Adipocyte (in vitro differentiated cells): ENCODE results near the gene KRT20.

Experiments used
- DNase-seq: peaks from one replicate; pipeline ENCODE4 v3.0.0-alpha.2; 2015; ENCODE audit warnings: low read depth
- H3K27me3 ChIP-seq: replicated peaks from 2 replicates; pipeline ENCODE4 v1.7.0; 2013; ENCODE audit warnings: mild to moderate bottlenecking, low read length, moderate library complexity; ENCODE audit not compliant: control insufficient read depth, insufficient read depth
- H3K36me3 ChIP-seq: 2 replicates; pipeline ENCODE4 v1.7.0; 2013; ENCODE audit warnings: low read length, mild to moderate bottlenecking, moderate library complexity; ENCODE audit not compliant: control insufficient read depth, insufficient read depth, severe bottlenecking
- H3K4me1 ChIP-seq: 2 replicates; pipeline ENCODE4 v1.7.0; 2013; ENCODE audit warnings: mild to moderate bottlenecking, low read length, moderate library complexity; ENCODE audit not compliant: control insufficient read depth, insufficient read depth
- H3K4me3 ChIP-seq: 2 replicates; pipeline ENCODE4 v1.7.0; 2013; ENCODE audit warnings: mild to moderate bottlenecking, low read length, moderate library complexity
- H3K9ac ChIP-seq: 2 replicates; pipeline ENCODE4 v1.7.0; 2013; ENCODE audit warnings: mild to moderate bottlenecking, low read length, moderate library complexity
- H3K9me3 ChIP-seq: 2 replicates; pipeline ENCODE4 v1.7.0; 2013; ENCODE audit warnings: mild to moderate bottlenecking, low read length, moderate library complexity; ENCODE audit not compliant: control insufficient read depth

The KRT20 gene

GRCh38 chr17:40849723-40850122 lies 35.3 kb downstream of the KRT20 start:
- H3K4me3 ChIP-seq = no peak overlapping the region
- no peak overlapping the region for H3K9ac ChIP-seq
- no peak for DNase-seq
- no peaks in the 10 kb centered on the region for H3K9me3 ChIP-seq
- H3K27me3 ChIP-seq = no peaks in the 10 kb centered on the region
- H3K4me1 ChIP-seq = peaks cover 42% of the 10 kb centered on the region
- H3K36me3 ChIP-seq = no peaks in the 10 kb centered on the region

GRCh38 chr17:40848583-40849235 lies 36.3 kb downstream of the KRT20 start:
- H3K9ac ChIP-seq = no peak overlapping the region
- H3K36me3 ChIP-seq = no peaks in the 10 kb centered on the region
- no peaks in the 10 kb centered on the region for H3K9me3 ChIP-seq
- no peaks in the 10 kb centered on the region for H3K27me3 ChIP-seq
- peaks cover 31% of the 10 kb centered on the region for H3K4me1 ChIP-seq
- no peak overlapping the region for H3K4me3 ChIP-seq
- no peak for DNase-seq

- no peak overlapping the region for H3K4me3 ChIP-seq
- H3K4me1 ChIP-seq = peaks cover 11% of the 10 kb centered on the region
- no peaks in the 10 kb centered on the region for H3K36me3 ChIP-seq
- no peaks in the 10 kb centered on the region for H3K27me3 ChIP-seq
- H3K9ac ChIP-seq = no peak overlapping the region
- H3K9me3 ChIP-seq = no peaks in the 10 kb centered on the region
- peak; percentile 35 for DNase-seq
Observed at GRCh38 chr17:40846515-40847144, 38.4 kb downstream of the KRT20 start.

GRCh38 chr17:40844671-40845107 lies 40.4 kb downstream of the KRT20 start:
- no peak overlapping the region for H3K9ac ChIP-seq
- no peak for DNase-seq
- no peaks in the 10 kb centered on the region for H3K9me3 ChIP-seq
- H3K4me1 ChIP-seq = no peaks in the 10 kb centered on the region
- no peak overlapping the region for H3K4me3 ChIP-seq
- no peaks in the 10 kb centered on the region for H3K36me3 ChIP-seq
- H3K27me3 ChIP-seq = no peaks in the 10 kb centered on the region

DNA sequence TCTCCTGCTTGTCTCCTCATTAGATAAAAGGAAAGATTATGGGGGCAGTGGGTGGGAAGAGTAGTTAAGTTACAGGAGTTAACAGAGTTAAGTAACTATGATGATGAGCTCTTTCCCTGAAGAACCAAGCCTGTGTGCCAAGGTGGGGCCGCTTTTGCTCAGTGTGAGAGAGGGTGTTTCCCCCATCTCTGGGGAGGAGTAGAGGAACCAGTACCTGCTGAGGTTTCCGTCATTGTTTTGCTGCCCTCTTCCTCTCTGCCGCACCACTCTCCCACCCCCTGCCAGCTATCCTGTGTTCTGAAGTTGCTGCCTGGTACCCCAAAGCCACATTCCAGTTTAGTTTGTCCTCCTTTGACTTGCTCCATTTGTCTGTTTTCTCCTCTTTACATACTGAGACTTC lies 41.8 kb downstream of the KRT20 start:
- no peaks in the 10 kb centered on the region for H3K4me1 ChIP-seq
- no peaks in the 10 kb centered on the region for H3K36me3 ChIP-seq
- H3K9ac ChIP-seq = no peak overlapping the region
- no peaks in the 10 kb centered on the region for H3K27me3 ChIP-seq
- DNase-seq = no peak
- H3K9me3 ChIP-seq = no peaks in the 10 kb centered on the region
- no peak overlapping the region for H3K4me3 ChIP-seq

- no peaks in the 10 kb centered on the region for H3K9me3 ChIP-seq
- no peak overlapping the region for H3K9ac ChIP-seq
- peak; percentile 67 for DNase-seq
- H3K27me3 ChIP-seq = no peaks in the 10 kb centered on the region
- H3K36me3 ChIP-seq = no peaks in the 10 kb centered on the region
- no peak overlapping the region for H3K4me3 ChIP-seq
- H3K4me1 ChIP-seq = no peaks in the 10 kb centered on the region
Observed at GRCh38 chr17:40841246-40841645, 43.8 kb downstream of the KRT20 start.

DNA sequence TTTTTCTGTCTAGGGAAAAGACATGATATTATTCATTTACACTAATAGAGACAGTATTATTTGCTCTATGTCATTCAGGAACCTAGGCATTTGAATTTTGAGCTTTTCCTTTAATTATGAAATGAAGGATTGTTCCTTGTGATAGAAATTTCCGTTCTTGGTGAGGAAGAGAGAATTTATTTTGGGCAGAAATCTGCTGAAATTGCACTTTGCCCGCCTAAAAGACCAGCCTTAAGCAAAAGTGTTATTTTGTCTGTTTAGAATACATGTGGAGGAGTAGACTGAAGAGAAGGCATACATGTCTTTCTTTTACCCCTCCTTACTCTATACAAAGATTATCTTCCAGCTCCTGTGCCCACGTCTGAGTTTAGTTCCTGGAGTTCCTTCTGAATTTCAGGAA lies 45.8 kb downstream of the KRT20 start:
- H3K4me3 ChIP-seq = no peak overlapping the region
- H3K36me3 ChIP-seq = peaks cover 11% of the 10 kb centered on the region
- no peak for DNase-seq
- H3K9ac ChIP-seq = no peak overlapping the region
- no peaks in the 10 kb centered on the region for H3K4me1 ChIP-seq
- no peaks in the 10 kb centered on the region for H3K27me3 ChIP-seq
- no peaks in the 10 kb centered on the region for H3K9me3 ChIP-seq

GRCh38 chr17:40836020-40836419 lies 49.0 kb downstream of the KRT20 start:
- Histone ChIP-seq H3K4me3 (no peak overlapping the region), H3K4me1 (no peaks in the 10 kb centered on the region), H3K9ac (no peak overlapping the region), H3K27me3 (no peaks in the 10 kb centered on the region), H3K9me3 (no peaks in the 10 kb centered on the region), H3K36me3 (peaks cover 12% of the 10 kb centered on the region)
- DNase-seq = no peak

DNA sequence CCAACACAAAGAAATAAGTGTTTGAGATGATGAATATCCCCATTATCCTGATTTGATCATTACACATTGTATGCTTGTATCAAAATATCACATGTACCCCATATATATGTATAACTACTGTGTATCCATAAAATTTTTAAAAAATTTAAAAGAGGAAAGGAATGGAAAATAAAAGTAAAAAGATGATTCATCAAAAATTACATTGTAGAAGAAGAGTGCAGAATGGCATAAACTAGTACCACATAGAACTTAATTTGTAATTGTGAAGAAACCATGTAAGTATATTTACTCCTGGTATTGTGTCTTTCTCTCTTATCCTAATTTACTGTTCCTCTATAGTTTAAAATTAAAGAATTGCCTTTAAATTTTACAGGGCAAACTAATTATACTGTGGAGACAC lies 51.2 kb downstream of the KRT20 start:
- Histone ChIP-seq H3K27me3 (no peaks in the 10 kb centered on the region), H3K9me3 (no peaks in the 10 kb centered on the region)

GRCh38 chr17:40832840-40833239 lies 52.2 kb downstream of the KRT20 start:
- H3K36me3 ChIP-seq = peaks cover 12% of the 10 kb centered on the region
- H3K27me3 ChIP-seq = no peaks in the 10 kb centered on the region
- DNase-seq = no peak
- H3K4me3 ChIP-seq = no peak overlapping the region
- no peak overlapping the region for H3K9ac ChIP-seq
- H3K4me1 ChIP-seq = peaks cover 9% of the 10 kb centered on the region
- no peaks in the 10 kb centered on the region for H3K9me3 ChIP-seq

More for the DNA sequence above, 51.2 kb downstream of the KRT20 start:
- Histone ChIP-seq H3K4me3 (no peak overlapping the region), H3K9ac (no peak overlapping the region), H3K4me1 (no peaks in the 10 kb centered on the region), H3K36me3 (peaks cover 12% of the 10 kb centered on the region)
- no peak for DNase-seq

DNA sequence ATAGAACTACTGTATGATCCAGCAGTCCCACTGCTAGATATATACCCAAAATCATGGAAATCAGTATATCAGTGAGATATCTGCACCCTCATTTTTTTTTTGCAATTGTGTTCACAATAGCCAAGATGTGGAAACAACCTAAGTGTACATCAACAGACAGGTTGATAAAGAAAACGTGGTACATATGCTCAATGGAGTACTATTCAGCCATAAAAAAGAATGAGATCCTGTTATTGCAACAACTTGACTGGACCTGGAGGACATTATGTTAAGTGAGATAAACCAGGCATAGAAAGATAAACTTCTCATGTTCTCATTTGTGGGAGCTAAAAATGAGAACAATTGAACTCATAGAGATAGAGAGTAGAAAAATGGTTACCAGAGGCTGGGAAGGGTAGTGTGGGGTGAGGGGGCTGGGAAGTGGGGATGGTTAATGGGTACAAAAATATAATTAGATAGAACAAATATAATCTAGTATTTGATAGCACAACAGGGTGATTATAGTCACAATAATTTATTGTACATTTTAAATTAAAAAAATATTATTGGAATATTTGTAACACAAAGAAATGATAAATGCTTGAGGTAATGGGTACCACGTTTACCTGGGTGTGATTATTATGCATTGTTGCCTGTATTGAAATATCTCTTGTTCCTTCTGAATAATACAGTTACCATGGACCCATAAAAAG lies 54.8 kb downstream of the KRT20 start:
- Histone ChIP-seq H3K9me3 (no peaks in the 10 kb centered on the region), H3K36me3 (peaks cover 12% of the 10 kb centered on the region), H3K27me3 (no peaks in the 10 kb centered on the region), H3K4me3 (no peak overlapping the region), H3K4me1 (peaks cover 9% of the 10 kb centered on the region), H3K9ac (no peak overlapping the region)
- DNase-seq = no peak
